ENCODE measurements around the gene ATP9A. TPM values are rescaled to one million over a fixed set of nuclear protein-coding genes. Genes with fewer than 3 reads are reported as not detected.

ATP9A gene
- total and polyA plus RNA-seq, 2 of the 8 experiments (the other 6 are each of a cell fraction or from before 2014, with no cell fraction given): 5.0 to 6.4 TPM

GRCh38 chr20:51732096-51732791, 35.9 kb downstream of the ATP9A start:
- H3K4me1 ChIP-seq (replicated peaks in 1 of 4; ENCODE audit: control insufficient read depth in 3 of 4, insufficient read depth in 4 of 4, low read length in 3 of 4): 0 out of 7 replicates have a peak, but pooled peaks cover 0 to 9% (median 0%) of the 10 kb centered on the region in 4 experiments
- no peak overlapping the region for H2BK20ac ChIP-seq (ENCODE audit: low read length)
- 81% methylated on average over 12 of the region's 12 CpGs; no CpG with 5 or more reads in 1 of the 2 experiments for WGBS, 2 experiments (ENCODE audit: extremely low coverage in 1 of 2, insufficient coverage in 1 of 2, insufficient read length in 1 of 2, insufficient replicate concordance in 2 of 2, low coverage in 1 of 2, low lambda C conversion rate in 2 of 2, missing lambda C conversion rate in 1 of 2)
- no peak overlapping the region for H2AFZ ChIP-seq (ENCODE audit: low read length)
- H4K20me1 ChIP-seq (replicated peaks in 1 of 2; ENCODE audit: control insufficient read depth in 1 of 2, insufficient read depth in 2 of 2, low read length in 2 of 2): no peaks in the 10 kb centered on the region
- H3K27ac ChIP-seq (ENCODE audit: low read depth, low read length): no peak overlapping the region
- H3K4me2 ChIP-seq (ENCODE audit: insufficient read depth in 1 of 2, low read depth in 2 of 2, low read length in 2 of 2): no peak overlapping the region
- no peak overlapping the region for H2BK15ac ChIP-seq (ENCODE audit: low read length)
- H3K9ac ChIP-seq (replicated peaks in 1 of 4; ENCODE audit: extremely low read depth in 1 of 4, low read depth in 3 of 4, low read length in 3 of 4): no peak overlapping the region; a peak in 1 of 7 replicates
- H3K36me3 ChIP-seq (ENCODE audit: control insufficient read depth in 2 of 4, insufficient read depth in 4 of 4, low read length in 3 of 4): no peaks in the 10 kb centered on the region
- H4K91ac ChIP-seq (replicated peaks; ENCODE audit: insufficient read length, low read length): no peak overlapping the region
- no peaks in the 10 kb centered on the region; a peak in 1 of 4 replicates for H3K79me2 ChIP-seq (ENCODE audit: control insufficient read depth in 1 of 2, insufficient read depth in 2 of 2, low read length in 2 of 2)
- no peaks in the 10 kb centered on the region; the same call in 1 of the 2 replicates for H3K79me1 ChIP-seq (ENCODE audit: low read depth, low read length)
- no peak overlapping the region for H4K8ac ChIP-seq (ENCODE audit: extremely low read depth, insufficient read depth, low read length)
- no peak overlapping the region for H3K18ac ChIP-seq (ENCODE audit: extremely low read depth, low read length)
- no peak overlapping the region for H2BK120ac ChIP-seq (replicated peaks; ENCODE audit: low read depth, low read length)
- POLR2A ChIA-PET (ENCODE audit: partially characterized antibody): interaction anchor here (1.2 kb wide), 2 partner anchors 11 to 68 kb away, joined by 3 to 4 read pairs; no protein-coding TSS in a partner anchor
- H4K5ac ChIP-seq (ENCODE audit: insufficient read length, low read depth, low read length): no peak overlapping the region
- no peak overlapping the region for H3K4ac ChIP-seq (replicated peaks; ENCODE audit: insufficient read length, low read depth, low read length)
- H3K14ac ChIP-seq (ENCODE audit: insufficient read length): no peak overlapping the region
- no peak overlapping the region for H2BK12ac ChIP-seq (ENCODE audit: low read depth, low read length)
- peak overlapping the region; percentile 84; the same call in 1 of the 2 replicates for H2AK5ac ChIP-seq (ENCODE audit: low read depth, low read length)
- H2BK5ac ChIP-seq (ENCODE audit: low read depth, low read length): no peak overlapping the region
- FAIRE-seq (no peak), DNase-seq (ENCODE audit: low read depth in 1 of 2, low spot score in 2 of 2) (no peak)
- no peak overlapping the region for H3K23ac ChIP-seq (ENCODE audit: insufficient read length)
- no peaks in the 10 kb centered on the region for H3K27me3 ChIP-seq (replicated peaks in 1 of 4; ENCODE audit: control insufficient read depth in 3 of 4, extremely low read depth in 1 of 4, insufficient read depth in 3 of 4, low read length in 3 of 4)
- no peak overlapping the region for H3K4me3 ChIP-seq (ENCODE audit: extremely low read depth in 1 of 4, insufficient read depth in 2 of 4, low read depth in 3 of 4, low read length in 4 of 4)
- H3K9me3 ChIP-seq (ENCODE audit: insufficient read depth in 2 of 2, low read depth in 1 of 2, low read length in 1 of 2): no peaks in the 10 kb centered on the region
- H3K56ac ChIP-seq (replicated peaks; ENCODE audit: insufficient read length, low read depth, low read length): no peak overlapping the region
- CTCF ChIA-PET (ENCODE audit: partially characterized antibody): interaction anchor here (0.6 to 1.6 kb wide), 7 partner anchors 18 to 1900 kb away, joined by 3 to 7 read pairs (median 3); no protein-coding TSS in a partner anchor
- no peaks in the 10 kb centered on the region for H3K23me2 ChIP-seq (ENCODE audit: low read depth, low read length)
- TF ChIP-seq ATF3 (IDR thresholded peaks at IDR 0.05; ENCODE audit: insufficient read depth, low read depth, low read length) (no peak), KDM4A (IDR thresholded peaks at IDR 0.05; ENCODE audit: low read depth, low read length, severe bottlenecking) (no peak), SUZ12 (IDR thresholded peaks at IDR 0.05; ENCODE audit: low read length) (no peak), ZNF274 (IDR thresholded peaks at IDR 0.05; ENCODE audit: borderline replicate concordance, extremely low read depth, low read length) (no peak), FOSL1 (IDR thresholded peaks at IDR 0.05; ENCODE audit: insufficient read depth, low read depth, low read length) (no peak), CTCF (IDR thresholded peaks at IDR 0.05; ENCODE audit: control extremely low read depth in 1 of 3, insufficient read depth in 1 of 3, low read depth in 1 of 3, low read length in 3 of 3) (no peak), RAD21 (IDR thresholded peaks at IDR 0.05 in 1 of 2, conservative IDR thresholded peaks at IDR 0.05 in 1 of 2; ENCODE audit: low read depth in 2 of 2, low read length in 2 of 2) (no peak), CBX5 (IDR thresholded peaks at IDR 0.05; ENCODE audit: low read depth, low read length) (no peak)

Data from H1 (cell line).